H9 (cell line): Measurements from ENCODE around the gene C1QTNF7. TPM values are rescaled to one million over a fixed set of nuclear protein-coding genes. Genes with fewer than 3 reads are reported as not detected.

Experiments used
- DNase-seq: peaks from one replicate; pipeline ENCODE4 v3.0.0-alpha.2; 2017
- H2AFZ ChIP-seq: one replicate; pipeline ENCODE4 v1.6.1; 2013; ENCODE audit warnings: mild to moderate bottlenecking, low read length, control low read depth, moderate library complexity
- H2AK5ac ChIP-seq: 2 replicates; pipeline ENCODE4 v1.6.1; 2013; ENCODE audit warnings: low read length, control low read depth, mixed read lengths; ENCODE audit not compliant: insufficient read length
- H2BK120ac ChIP-seq: one replicate; pipeline ENCODE4 v1.6.1; 2013; ENCODE audit warnings: low read depth, mild to moderate bottlenecking, low read length, control low read depth, inconsistent platforms; ENCODE audit not compliant: poor library complexity, severe bottlenecking
- H2BK12ac ChIP-seq: 2 replicates; pipeline ENCODE4 v1.6.1; 2013; ENCODE audit warnings: low read length, control low read depth, mixed read lengths, low read depth; ENCODE audit not compliant: insufficient read length
- H2BK15ac ChIP-seq: 2 replicates; pipeline ENCODE4 v1.6.1; 2013; ENCODE audit warnings: low read depth, low read length, control low read depth
- H2BK20ac ChIP-seq: one replicate; pipeline ENCODE4 v1.6.1; 2013; ENCODE audit warnings: low read depth, mild to moderate bottlenecking, low read length, control low read depth, inconsistent platforms; ENCODE audit not compliant: poor library complexity, severe bottlenecking
- H2BK5ac ChIP-seq: 2 replicates; pipeline ENCODE4 v1.6.1; 2013; ENCODE audit warnings: low read length, control low read depth, mixed read lengths; ENCODE audit not compliant: insufficient read length
- H3K14ac ChIP-seq: 2 replicates; pipeline ENCODE4 v1.6.1; 2013; ENCODE audit warnings: low read length, control low read depth; ENCODE audit not compliant: insufficient read depth
- H3K18ac ChIP-seq: 2 replicates; pipeline ENCODE4 v1.6.1; 2013; ENCODE audit warnings: low read depth, mild to moderate bottlenecking, mixed read lengths, low read length, control low read depth; ENCODE audit not compliant: insufficient read length
- H3K23ac ChIP-seq: 2 replicates; pipeline ENCODE4 v1.6.1; 2013; ENCODE audit warnings: low read length, control low read depth, mixed read lengths, low read depth; ENCODE audit not compliant: insufficient read length
- H3K23me2 ChIP-seq: 2 replicates; pipeline ENCODE4 v1.6.1; 2013; ENCODE audit warnings: low read depth, mild to moderate bottlenecking, mixed read lengths, low read length, control low read depth; ENCODE audit not compliant: insufficient read length, poor library complexity, severe bottlenecking
- H3K27ac ChIP-seq: 2 replicates; pipeline ENCODE4 v1.5.1; 2013; ENCODE audit warnings: low read length, control low read depth, mixed read lengths, low read depth; ENCODE audit not compliant: insufficient read length
- H3K27me3 ChIP-seq: 2 replicates; pipeline ENCODE4 v1.6.1; 2013; ENCODE audit warnings: low read length, control low read depth, inconsistent platforms; ENCODE audit not compliant: insufficient read depth
- H3K4ac ChIP-seq: 2 replicates; pipeline ENCODE4 v1.6.1; 2013; ENCODE audit warnings: low read depth, mild to moderate bottlenecking, control low read depth, inconsistent platforms, low read length, moderate library complexity
- H3K4me1 ChIP-seq: 2 replicates; pipeline ENCODE4 v1.6.1; 2013; ENCODE audit warnings: low read length, control low read depth, inconsistent platforms; ENCODE audit not compliant: insufficient read depth
- H3K4me2 ChIP-seq: 2 replicates; pipeline ENCODE4 v1.6.1; 2013; ENCODE audit warnings: low read length, control low read depth, mixed read lengths; ENCODE audit not compliant: insufficient read length, insufficient read depth
- H3K56ac ChIP-seq: 2 replicates; pipeline ENCODE4 v1.6.1; 2013; ENCODE audit warnings: low read depth, mild to moderate bottlenecking, mixed read lengths, low read length, control low read depth; ENCODE audit not compliant: insufficient read length
- H3K79me1 ChIP-seq: 2 replicates; pipeline ENCODE4 v1.6.1; 2013; ENCODE audit warnings: low read depth, mild to moderate bottlenecking, moderate library complexity, low read length, control low read depth, inconsistent platforms; ENCODE audit not compliant: insufficient read depth, poor library complexity, severe bottlenecking
- H3K79me2 ChIP-seq: 2 replicates; pipeline ENCODE4 v1.6.1; 2013; ENCODE audit warnings: low read length, control low read depth, inconsistent platforms; ENCODE audit not compliant: insufficient read depth
- H3K9ac ChIP-seq: 2 replicates; pipeline ENCODE4 v1.6.1; 2013; ENCODE audit warnings: low read length, control low read depth, mixed read lengths; ENCODE audit not compliant: insufficient read length; ENCODE audit errors: extremely low read depth
- H3K9me3 ChIP-seq: one replicate; pipeline ENCODE4 v1.6.1; 2013; ENCODE audit warnings: low read depth, low read length, inconsistent platforms; ENCODE audit not compliant: control insufficient read depth
- H3T11ph ChIP-seq: one replicate; pipeline ENCODE4 v1.6.1; 2013; ENCODE audit warnings: mild to moderate bottlenecking, low read length, control low read depth, inconsistent platforms
- H4K20me1 ChIP-seq: one replicate; pipeline ENCODE4 v1.6.1; 2013; ENCODE audit not compliant: control insufficient read depth, insufficient read length, insufficient read depth
- H4K5ac ChIP-seq: 2 replicates; pipeline ENCODE4 v1.6.1; 2013; ENCODE audit warnings: low read depth, mild to moderate bottlenecking, mixed read lengths, low read length, control low read depth; ENCODE audit not compliant: insufficient read length
- H4K8ac ChIP-seq: replicated peaks from 2 replicates; pipeline ENCODE4 v1.6.1; 2013; ENCODE audit warnings: low read length, control low read depth, mixed read lengths, low read depth; ENCODE audit not compliant: insufficient read length
- H4K91ac ChIP-seq: 2 replicates; pipeline ENCODE4 v1.6.1; 2013; ENCODE audit warnings: low read depth, mild to moderate bottlenecking, moderate library complexity, mixed read lengths, low read length, control low read depth; ENCODE audit not compliant: insufficient read length
- H3K27ac Mint-ChIP-seq, 3 experiments: 2 replicates in 2 of 3; 3 replicates in 1 of 3; pipeline ENCODE4 v1.8.0; 2020 to 2021; ENCODE audit warnings: mixed read lengths in 3 of 3, mild to moderate bottlenecking in 1 of 3, moderate library complexity in 1 of 3
- H3K27me3 Mint-ChIP-seq: 2 replicates; pipeline ENCODE4 v1.8.0; 2021; ENCODE audit warnings: low read depth, mild to moderate bottlenecking, moderate library complexity, mixed read lengths
- H3K36me3 Mint-ChIP-seq, 3 experiments: 2 replicates in 2 of 3; 3 replicates in 1 of 3; pipeline ENCODE4 v1.8.0; 2020 to 2021; ENCODE audit warnings: low read depth in 3 of 3, mixed read lengths in 3 of 3; ENCODE audit not compliant: insufficient read depth in 1 of 3
- H3K4me1 Mint-ChIP-seq, 2 experiments: 2 replicates each; pipeline ENCODE4 v1.8.0; 2020; ENCODE audit warnings: mixed read lengths in 2 of 2
- H3K4me3 Mint-ChIP-seq, 2 experiments: 2 replicates in 1 of 2; 3 replicates in 1 of 2; pipeline ENCODE4 v1.8.0; 2020 to 2021; ENCODE audit warnings: mild to moderate bottlenecking in 2 of 2, mixed read lengths in 2 of 2, moderate library complexity in 1 of 2
- H3K9me3 Mint-ChIP-seq, 2 experiments: 2 replicates in 1 of 2; 3 replicates in 1 of 2; pipeline ENCODE4 v1.8.0; 2020; ENCODE audit warnings: mild to moderate bottlenecking in 2 of 2, mixed read lengths in 2 of 2, moderate library complexity in 1 of 2
- CTCF ChIP-seq: fragments of 200-600 bp; sonication (generic); conservative IDR thresholded peaks from 3 replicates; pipeline ENCODE4 v1.8.0; 2021; ENCODE audit warnings: antibody characterized with exemption, mild to moderate bottlenecking
- WGBS: extraction: QIAGEN DNeasy Blood & Tissue Kit; methylation state at CpG from one replicate; pipeline ENCODE4 v1.1.7; 2013; ENCODE audit warnings: missing lambda C conversion rate, low lambda C conversion rate, mixed read lengths; ENCODE audit not compliant: insufficient read length; ENCODE audit errors: extremely low coverage; 5-methylcytosine and 5-hydroxymethylcytosine counted together
- total RNA-seq: library from RNA; stranded (reverse); gene quantifications from 2 replicates; pipeline ENCODE4 v1.2.1, GENCODE V29; 2021

The C1QTNF7 gene
- total RNA-seq, 1 experiment from 2014 or later: not detected

GRCh38 chr4:15413010-15413622, 14.7 kb upstream of the C1QTNF7 start:
- no peaks in the 10 kb centered on the region for H4K20me1 ChIP-seq
- no peak overlapping the region for H4K5ac ChIP-seq
- Mint-ChIP-seq H3K27me3 (no peaks in the 10 kb centered on the region; the same call in 1 of the 2 replicates), H3K27ac (no peak overlapping the region), H3K4me3 (no peak overlapping the region), H3K4me1 (peaks cover 0 to under 1% of the 10 kb centered on the region in 2 experiments; a peak in 1 of 4 replicates), H3K36me3 (no peaks in the 10 kb centered on the region), H3K9me3 (no peaks in the 10 kb centered on the region)
- H3K27me3 ChIP-seq: no peaks in the 10 kb centered on the region
- no peak overlapping the region for H4K91ac ChIP-seq
- H3K18ac ChIP-seq: no peak overlapping the region
- no peaks in the 10 kb centered on the region for H3K23me2 ChIP-seq
- no peak overlapping the region for H4K8ac ChIP-seq
- H2BK20ac ChIP-seq: no peak overlapping the region
- no peak overlapping the region for H2BK5ac ChIP-seq
- H2AFZ ChIP-seq: no peak overlapping the region
- no peaks in the 10 kb centered on the region for H3K4me1 ChIP-seq
- no peak overlapping the region for H3K23ac ChIP-seq
- TF ChIP-seq CTCF: no peak
- DNase-seq: no peak
- no CpG with 5 or more reads among the region's 6 CpGs for WGBS
- H3K14ac ChIP-seq: no peak overlapping the region
- no peaks in the 10 kb centered on the region for H3K9me3 ChIP-seq
- no peaks in the 10 kb centered on the region for H3K79me1 ChIP-seq
- H3K4ac ChIP-seq: no peak overlapping the region
- H3K9ac ChIP-seq: no peak overlapping the region
- no peak overlapping the region for H3K4me2 ChIP-seq
- H2AK5ac ChIP-seq: no peak overlapping the region
- H3K79me2 ChIP-seq: no peaks in the 10 kb centered on the region
- no peak overlapping the region for H2BK12ac ChIP-seq
- no peak overlapping the region for H3K56ac ChIP-seq
- H3K27ac ChIP-seq: no peak overlapping the region
- no peak overlapping the region for H2BK120ac ChIP-seq
- no peak overlapping the region for H3T11ph ChIP-seq
- H2BK15ac ChIP-seq: no peak overlapping the region
